Measurements from ENCODE around the gene DAB1.

The DAB1 gene

DNA sequence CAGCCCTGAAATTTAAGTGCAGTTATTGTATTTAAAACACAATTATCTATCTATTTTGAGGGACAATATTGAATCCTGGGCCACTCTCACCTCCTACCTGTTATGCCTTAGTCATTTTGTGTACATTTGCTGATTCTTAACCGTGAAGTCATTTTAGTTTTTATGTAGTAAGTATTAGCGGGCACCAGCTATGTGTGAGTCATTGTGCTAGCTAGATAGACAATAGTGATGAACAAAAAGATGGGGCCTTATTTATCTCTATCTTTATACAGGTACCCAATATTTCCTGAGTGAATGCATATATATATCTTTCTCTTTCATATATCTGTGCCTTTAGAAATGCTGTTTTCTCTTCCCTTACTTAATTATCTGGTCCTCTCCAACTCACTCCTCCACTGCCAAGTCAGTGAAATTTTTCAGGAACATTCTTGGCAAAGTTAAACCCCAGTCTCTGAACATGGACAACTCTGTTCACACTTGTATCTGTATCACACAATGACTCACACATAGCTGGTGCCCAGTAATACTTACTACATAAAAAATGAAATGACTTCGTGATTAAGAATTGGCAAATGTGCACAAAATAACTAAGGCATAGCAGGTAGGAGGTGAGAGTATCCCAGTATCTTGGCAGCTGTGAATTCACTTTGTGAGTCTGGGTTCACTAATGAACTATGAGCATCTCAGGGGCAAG, 292.0 kb downstream of the DAB1 start:
- no peaks in the 10 kb centered on the region for H3K36me3 ChIP-seq

DNA sequence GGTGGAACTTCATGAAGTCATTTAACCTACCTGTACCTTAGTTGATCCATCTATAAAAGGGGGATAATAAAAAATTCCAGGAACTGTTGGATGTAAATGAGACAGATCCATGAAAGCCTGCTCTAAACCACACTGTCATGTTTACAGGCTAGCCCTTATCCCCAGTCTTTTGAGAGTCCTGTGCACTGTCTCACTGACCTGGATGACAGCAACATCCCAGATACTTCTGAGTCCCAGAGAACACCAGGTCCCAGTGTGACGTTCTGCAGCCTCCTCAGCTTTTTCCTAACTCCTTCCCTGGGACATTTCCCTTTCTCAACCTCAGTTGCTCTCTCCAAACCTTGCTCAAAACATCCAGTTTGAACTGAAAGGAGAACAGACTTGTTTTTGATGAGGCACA, 292.6 kb downstream of the DAB1 start:
- Histone ChIP-seq H3K4me1 (no peaks in the 10 kb centered on the region), H3K4me3 (no peak overlapping the region), H3K27me3 (no peaks in the 10 kb centered on the region), H3K27ac (no peak overlapping the region), H3K36me3 (no peaks in the 10 kb centered on the region), H3K9me3 (no peaks in the 10 kb centered on the region)
- DNase-seq = no peak
- intact Hi-C loops (cut with DNase I; ENCODE audit: low total_unique reads) = no loop called here
- TF ChIP-seq, protein P1, sequence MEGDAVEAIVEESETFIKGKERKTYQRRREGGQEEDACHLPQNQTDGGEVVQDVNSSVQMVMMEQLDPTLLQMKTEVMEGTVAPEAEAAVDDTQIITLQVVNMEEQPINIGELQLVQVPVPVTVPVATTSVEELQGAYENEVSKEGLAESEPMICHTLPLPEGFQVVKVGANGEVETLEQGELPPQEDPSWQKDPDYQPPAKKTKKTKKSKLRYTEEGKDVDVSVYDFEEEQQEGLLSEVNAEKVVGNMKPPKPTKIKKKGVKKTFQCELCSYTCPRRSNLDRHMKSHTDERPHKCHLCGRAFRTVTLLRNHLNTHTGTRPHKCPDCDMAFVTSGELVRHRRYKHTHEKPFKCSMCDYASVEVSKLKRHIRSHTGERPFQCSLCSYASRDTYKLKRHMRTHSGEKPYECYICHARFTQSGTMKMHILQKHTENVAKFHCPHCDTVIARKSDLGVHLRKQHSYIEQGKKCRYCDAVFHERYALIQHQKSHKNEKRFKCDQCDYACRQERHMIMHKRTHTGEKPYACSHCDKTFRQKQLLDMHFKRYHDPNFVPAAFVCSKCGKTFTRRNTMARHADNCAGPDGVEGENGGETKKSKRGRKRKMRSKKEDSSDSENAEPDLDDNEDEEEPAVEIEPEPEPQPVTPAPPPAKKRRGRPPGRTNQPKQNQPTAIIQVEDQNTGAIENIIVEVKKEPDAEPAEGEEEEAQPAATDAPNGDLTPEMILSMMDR (IDR thresholded peaks at IDR 0.05) = no peak

More for the DNA sequence above, 292.0 kb downstream of the DAB1 start:
- Histone ChIP-seq H3K27ac (no peak overlapping the region), H3K4me1 (no peaks in the 10 kb centered on the region), H3K27me3 (no peaks in the 10 kb centered on the region), H3K9me3 (no peaks in the 10 kb centered on the region), H3K4me3 (no peak overlapping the region)
- DNase-seq = no peak
- intact Hi-C loops (cut with DNase I; ENCODE audit: low total_unique reads) = no loop called here
- TF ChIP-seq, protein P1 (IDR thresholded peaks at IDR 0.05) = no peak

DNA sequence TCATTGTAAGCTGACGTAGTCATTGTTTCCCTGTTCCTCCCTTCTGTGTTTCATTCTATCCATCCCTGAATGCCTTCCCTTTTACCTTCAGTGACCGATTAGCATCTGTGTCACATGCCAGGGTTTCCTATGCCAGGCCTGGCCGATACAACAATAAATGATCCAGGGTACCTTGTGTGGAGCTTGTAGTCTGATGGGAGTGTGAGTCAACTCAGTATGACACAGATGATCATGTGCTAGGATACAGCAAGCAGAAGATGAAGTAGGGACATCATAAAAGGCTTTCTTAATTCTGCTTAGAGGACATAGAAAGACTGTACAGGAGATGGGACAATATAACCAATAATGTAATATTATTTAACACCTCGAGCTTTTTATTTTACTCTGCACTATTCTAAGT, 294.0 kb downstream of the DAB1 start:
- H3K27ac ChIP-seq = no peak overlapping the region
- DNase-seq = no peak
- TF ChIP-seq, protein P1 (IDR thresholded peaks at IDR 0.05) = no peak
- no peaks in the 10 kb centered on the region for H3K27me3 ChIP-seq
- no peaks in the 10 kb centered on the region for H3K4me1 ChIP-seq
- no peaks in the 10 kb centered on the region for H3K36me3 ChIP-seq
- no peaks in the 10 kb centered on the region for H3K9me3 ChIP-seq
- intact Hi-C loops (cut with DNase I; ENCODE audit: low total_unique reads) = no loop called here
- no peak overlapping the region for H3K4me3 ChIP-seq

DNA sequence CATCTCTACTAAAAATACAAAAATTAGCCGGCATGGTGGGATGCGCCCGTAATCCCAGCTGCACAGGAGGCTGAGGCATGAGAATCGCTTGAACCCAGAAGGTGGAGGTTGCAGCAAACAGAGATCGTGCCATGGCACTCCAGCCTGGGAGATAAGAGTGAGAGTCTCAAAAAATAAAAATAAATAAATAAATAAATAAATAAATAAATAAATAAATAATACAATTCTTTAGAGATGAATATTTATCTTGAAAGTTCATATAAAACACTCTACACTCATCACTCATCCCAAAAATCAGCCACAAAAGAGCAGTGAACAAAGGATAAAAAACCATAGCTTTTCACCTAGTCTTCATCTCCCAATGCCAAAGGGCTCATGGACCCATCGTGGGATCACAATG, 295.9 kb downstream of the DAB1 start:
- H3K4me1 ChIP-seq = no peaks in the 10 kb centered on the region
- H3K27ac ChIP-seq = no peak overlapping the region
- intact Hi-C loops (cut with DNase I; ENCODE audit: low total_unique reads) = no loop called here
- H3K36me3 ChIP-seq = no peaks in the 10 kb centered on the region
- no peak for DNase-seq
- H3K4me3 ChIP-seq = no peak overlapping the region
- H3K27me3 ChIP-seq = no peaks in the 10 kb centered on the region
- TF ChIP-seq, protein P1 (IDR thresholded peaks at IDR 0.05) = no peak
- H3K9me3 ChIP-seq = no peaks in the 10 kb centered on the region

DNA sequence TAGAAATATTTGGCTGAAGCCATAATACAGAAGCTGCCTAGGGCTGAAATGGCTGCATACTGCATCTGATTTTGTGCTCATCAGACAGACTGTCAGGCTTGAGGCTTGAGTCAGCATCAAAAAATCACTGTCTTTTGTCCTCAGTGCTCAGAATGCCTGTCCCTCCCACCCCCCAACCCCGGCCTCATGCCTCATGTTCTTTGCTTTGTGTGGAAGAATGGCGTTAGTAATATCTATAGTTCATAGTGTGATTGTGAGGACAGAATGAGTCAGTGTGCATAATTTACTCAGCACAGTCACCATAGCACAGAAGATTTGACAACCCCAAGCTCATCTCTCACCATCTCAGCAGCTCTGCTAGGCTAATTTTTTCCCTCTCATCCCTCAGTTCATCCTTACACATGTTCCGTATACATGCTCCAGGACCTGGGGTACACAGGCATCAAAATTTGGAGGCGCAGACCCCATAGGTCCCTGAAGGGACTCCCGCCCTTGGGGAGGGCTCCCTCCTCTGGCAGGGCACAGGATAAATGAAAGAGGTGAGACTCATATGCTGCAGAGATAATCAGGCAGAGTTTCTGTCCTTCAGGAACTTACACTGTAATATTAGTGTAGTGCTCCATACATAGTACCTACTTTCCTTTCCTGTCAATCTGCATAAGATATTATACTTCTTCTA, 299.0 kb downstream of the DAB1 start:
- TF ChIP-seq, protein P1 (IDR thresholded peaks at IDR 0.05) = no peak
- Histone ChIP-seq H3K4me3 (no peak overlapping the region), H3K4me1 (no peaks in the 10 kb centered on the region), H3K36me3 (no peaks in the 10 kb centered on the region), H3K27ac (no peak overlapping the region), H3K9me3 (no peaks in the 10 kb centered on the region), H3K27me3 (no peaks in the 10 kb centered on the region)
- DNase-seq = no peak
- intact Hi-C loops (cut with DNase I; ENCODE audit: low total_unique reads) = no loop called here

Measured in tibial artery (tissue), 4 donors.